CD4-positive, alpha-beta T cell treated with Interleukin-6 for 4 hours (primary cell): ENCODE results near the gene PTPRA.
"Not testable (repeated sequence)": the region's sequence is repeated elsewhere in the genome, so short reads cannot be mapped to it uniquely, and the experiment has no call there.

Source experiments
- DNase-seq: peaks from one replicate; pipeline ENCODE4 v3.0.0-alpha.2; 2020; ENCODE audit warnings: mixed read lengths

PTPRA gene

DNA sequence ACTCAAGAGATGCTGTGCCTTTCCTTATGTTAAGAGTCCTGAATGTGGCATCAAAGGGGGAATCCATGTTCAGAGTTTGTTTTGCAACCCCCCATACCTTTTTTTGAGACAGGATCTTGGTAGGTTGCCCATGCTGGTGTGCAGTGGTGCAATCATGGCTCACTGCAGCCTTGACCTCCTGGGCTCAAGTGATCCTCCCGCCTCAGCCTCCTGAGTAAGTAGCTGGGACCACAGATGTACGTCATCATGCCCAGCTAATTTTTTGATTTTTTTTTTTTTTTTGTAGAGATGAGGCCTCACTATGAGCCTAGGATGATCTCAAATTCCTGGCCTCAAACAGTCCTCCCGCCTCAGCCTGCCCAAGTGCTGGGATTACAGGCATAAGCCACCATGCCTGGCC is 16.5 kb downstream of the PTPRA start:
- DNase-seq = no peak

GRCh38 chr20:2890742-2891141 is 17.5 kb downstream of the PTPRA start:
- no peak for DNase-seq

- DNase-seq = no peak
Measured at GRCh38 chr20:2891343-2891742, 18.1 kb downstream of the PTPRA start.

- no peak for DNase-seq
Measured at GRCh38 chr20:2892376-2892775, 19.1 kb downstream of the PTPRA start.

DNA sequence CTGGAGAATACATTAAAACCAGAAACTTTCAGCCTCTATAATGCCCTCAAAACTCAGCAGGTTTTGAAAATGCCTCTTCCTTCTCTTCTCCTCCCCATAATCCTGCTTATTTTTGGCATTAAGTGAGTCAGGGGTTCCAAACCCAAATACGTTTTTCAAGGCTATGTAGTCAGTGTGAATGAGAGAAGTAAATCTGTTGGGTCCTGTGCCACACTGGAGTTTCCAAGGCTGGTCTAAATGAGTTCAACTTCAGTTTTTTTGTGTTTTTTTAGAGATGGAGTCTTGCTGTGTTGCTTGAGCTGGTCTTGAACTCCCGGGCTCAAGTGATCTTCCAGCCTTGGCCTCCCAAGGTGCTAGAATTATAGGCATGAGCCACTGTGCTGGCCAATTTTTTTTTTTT is 20.9 kb downstream of the PTPRA start:
- DNase-seq = no peak

DNA sequence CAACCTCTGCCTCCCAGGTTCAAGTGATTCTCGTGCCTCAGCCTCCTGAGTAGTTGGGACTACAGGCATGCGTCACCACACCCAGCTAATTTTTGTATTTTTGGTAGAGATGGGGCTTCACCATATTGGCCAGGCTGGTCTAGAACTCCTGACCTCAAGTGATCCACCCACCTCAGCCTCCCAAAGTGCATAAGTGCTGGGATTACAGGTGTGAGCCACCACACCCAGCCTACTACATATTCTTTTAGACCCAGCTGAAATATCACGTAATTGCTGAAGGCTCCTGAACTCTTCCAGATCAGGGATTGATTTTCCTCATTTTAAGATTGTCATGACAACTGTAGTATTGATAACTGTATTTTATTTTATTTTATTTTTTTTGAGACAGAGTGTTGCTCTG is 21.9 kb downstream of the PTPRA start:
- not testable (repeated sequence) for DNase-seq

DNA sequence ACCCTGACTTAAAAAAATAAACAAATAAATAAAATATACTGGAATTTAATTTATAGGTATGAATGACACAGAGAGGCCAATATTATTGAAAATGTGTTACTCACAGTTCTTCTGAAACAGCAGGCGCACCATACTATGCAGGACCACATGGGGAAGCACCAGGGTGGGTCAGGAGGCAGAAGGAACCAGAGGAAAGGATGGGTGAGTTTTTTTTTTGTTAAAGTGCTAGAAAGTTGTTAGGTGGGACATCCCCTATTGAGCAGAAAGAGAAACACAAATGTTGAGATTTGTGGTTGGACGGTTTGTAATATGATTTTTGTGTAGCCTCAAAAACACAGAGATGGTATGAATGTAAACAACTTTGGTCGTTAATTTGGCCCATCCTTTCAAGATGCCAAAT is 26.0 kb downstream of the PTPRA start:
- no peak for DNase-seq

GRCh38 chr20:2900845-2901592 is 27.7 kb downstream of the PTPRA start:
- DNase-seq = no peak

DNA sequence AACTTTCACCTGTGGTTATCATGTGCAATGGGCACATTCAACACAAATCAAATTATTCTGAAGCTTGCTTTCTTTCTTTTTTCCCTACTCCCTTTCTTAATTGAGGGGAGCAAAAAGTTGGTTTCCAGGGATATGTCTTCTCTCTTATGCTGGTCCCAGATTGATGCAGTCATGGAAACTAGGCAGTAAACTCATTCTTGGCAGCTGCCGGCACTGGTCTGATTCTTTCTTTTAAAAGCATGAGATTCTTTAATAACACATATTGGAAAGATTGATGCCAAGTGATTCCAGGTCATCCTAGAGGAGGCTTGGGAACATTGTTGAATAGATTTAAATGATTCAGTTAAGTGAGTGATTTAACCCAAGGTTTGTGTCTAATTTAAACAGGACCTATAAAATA is 29.0 kb downstream of the PTPRA start:
- DNase-seq = no peak

- no peak for DNase-seq
Measured at GRCh38 chr20:2902818-2903217, 29.5 kb downstream of the PTPRA start.

GRCh38 chr20:2903686-2904085 is 30.4 kb downstream of the PTPRA start:
- DNase-seq = no peak

GRCh38 chr20:2907519-2907918 is 34.2 kb downstream of the PTPRA start:
- DNase-seq = no peak

DNA sequence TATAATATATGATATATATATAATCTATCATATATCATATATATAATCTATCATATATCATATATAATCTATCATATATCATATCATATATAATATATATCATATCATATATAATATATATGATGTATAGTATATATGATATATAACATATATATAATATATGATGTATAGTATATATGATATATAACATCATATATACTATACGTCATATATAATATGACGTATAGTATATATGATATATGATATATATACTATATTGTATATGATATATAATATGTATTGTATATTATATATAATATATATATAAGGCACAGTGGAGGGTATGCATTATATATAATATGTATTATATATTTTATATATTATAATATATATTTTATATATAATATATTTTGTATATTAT is 36.7 kb downstream of the PTPRA start:
- DNase-seq = no peak

- no peak for DNase-seq
Measured at GRCh38 chr20:2911200-2911599, 37.9 kb downstream of the PTPRA start.

DNA sequence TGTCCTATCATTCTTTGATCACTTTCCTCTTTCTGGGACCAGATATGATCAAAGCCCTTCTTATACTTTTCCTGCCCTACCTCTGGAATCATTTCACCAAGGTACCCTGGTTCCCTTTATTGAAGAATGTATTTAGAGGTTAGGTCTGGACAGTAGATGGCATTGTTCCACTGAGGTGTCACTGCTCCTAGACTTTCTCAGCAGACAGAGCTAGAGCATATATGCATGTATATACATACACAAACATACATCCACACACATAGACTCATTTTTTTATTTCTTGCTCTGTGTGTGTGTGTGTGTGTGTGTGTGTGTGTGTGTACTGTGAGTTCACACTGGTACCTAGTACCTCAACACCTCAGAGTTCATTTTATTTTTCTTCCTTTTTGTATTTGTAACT is 40.9 kb downstream of the PTPRA start:
- DNase-seq = no peak

GRCh38 chr20:2917266-2917665 is 44.0 kb downstream of the PTPRA start:
- no peak for DNase-seq

DNA sequence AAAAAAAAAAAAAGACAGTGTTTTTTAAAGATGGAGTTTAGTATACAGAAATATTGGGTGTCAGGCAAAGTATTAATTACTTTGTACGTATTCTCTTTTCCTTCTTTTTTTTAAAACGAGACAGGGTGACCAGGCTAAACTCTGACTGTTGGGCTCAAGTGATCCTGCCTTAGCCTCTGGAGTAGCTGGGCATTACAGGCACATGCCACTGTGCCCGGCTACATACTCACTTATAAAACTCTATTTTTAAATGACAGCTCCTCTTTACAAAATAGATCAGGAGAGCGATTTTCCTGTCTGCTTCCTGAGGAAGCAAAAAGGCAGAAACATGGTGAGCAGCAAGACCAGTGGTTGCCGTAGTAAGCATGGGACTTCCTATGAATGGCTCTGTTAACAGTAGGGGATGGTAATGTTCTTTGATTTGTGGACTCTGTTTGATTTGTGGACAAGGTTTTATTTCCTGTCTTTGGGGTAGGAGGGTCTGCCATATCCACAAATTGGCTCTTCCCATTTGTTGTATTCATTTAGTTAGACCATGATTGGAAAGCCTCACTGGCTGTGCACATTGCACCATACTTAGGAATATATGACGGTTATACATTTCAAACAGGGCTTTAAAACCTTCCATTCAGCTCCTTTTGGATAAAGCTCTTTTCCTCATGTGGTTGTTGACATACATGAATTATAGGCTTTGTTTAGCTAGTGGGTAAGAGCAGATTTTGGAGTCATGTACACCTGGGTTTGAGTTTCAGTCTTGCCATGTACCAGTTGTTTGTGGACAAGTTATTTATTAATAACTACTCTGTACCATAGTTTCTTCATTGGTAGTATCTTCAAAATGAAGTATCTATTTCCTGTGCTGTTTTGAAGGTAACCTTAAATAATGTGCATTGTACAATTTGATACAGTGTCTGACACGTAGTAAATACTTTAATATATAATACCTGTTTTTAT is 45.1 kb downstream of the PTPRA start:
- no peak for DNase-seq

DNA sequence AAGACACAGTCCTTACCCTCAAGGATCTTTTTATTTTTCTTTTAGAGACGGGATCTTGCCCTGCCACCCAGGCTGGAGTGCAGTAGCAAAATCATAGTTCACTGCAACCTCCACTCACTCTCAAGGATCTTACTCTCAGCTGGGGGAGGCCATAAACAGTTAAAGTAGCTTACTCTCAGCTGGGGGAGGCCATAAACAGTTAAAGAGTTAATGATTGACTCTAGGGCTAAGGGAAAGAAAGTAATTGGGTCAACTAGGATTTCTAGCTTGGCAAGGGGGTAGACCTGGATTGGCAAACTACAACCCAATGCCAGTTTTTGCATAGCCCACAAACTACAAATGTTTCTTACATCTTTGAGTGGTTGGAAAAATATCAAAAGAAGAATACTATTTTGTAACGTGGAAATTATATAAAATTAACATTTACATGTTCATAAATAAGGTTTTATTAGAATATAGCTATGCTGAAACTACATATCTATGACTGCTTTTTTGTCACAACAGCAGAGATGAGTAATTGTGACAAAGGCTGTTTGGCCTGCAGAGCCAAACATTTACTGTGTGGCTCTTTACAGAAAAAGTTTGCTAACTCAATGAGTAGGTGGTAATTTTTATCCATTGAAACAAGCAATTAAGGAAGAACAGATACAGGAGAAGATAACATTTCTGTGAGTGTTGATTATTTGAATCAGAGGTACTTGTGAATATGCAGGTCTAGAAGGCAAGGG is 46.4 kb downstream of the PTPRA start:
- DNase-seq = no peak

- no peak for DNase-seq
Measured at GRCh38 chr20:2920473-2920872, 47.2 kb downstream of the PTPRA start.

DNA sequence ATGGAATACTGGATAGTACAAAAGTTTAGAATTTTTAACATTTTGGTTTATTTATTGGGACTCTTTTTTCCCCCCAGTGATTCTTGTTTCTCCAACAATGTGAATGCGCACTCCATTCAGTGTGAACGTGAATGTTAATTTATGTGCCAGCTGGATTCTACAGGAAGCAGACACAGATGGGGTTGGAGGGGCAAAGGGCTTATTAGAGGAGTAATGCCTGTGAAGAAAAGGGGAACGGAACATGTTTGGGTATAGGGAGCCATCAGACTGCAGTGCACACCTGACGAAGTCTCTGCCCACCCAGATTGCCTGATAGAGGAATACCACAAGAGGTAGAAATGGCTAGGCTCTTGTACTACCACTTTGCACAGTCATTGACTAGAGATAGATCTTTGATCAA is 48.2 kb downstream of the PTPRA start:
- DNase-seq = no peak

GRCh38 chr20:2922957-2923356 is 49.7 kb downstream of the PTPRA start:
- no peak for DNase-seq

GRCh38 chr20:2930538-2930937 is 57.3 kb downstream of the PTPRA start:
- DNase-seq = no peak

DNA sequence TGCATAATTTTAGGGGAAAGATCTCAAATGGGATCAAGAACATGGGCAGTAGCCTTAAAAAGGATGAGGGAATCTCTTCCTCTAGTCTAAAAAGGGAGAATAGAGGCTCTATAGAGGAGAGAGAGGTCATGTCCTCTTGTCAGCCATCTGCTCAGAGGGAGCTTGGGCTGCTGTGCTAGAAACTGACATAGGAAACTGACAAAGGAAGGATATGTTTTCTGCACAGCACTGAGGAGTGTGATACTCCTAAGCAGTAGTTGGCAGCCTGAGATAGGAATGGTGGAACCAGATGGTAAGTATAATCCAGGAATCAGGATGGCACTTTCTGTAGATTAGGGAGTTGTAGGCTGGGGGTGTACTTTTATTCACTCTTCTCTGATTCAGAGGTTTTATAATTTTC is 59.2 kb downstream of the PTPRA start:
- no peak for DNase-seq

DNA sequence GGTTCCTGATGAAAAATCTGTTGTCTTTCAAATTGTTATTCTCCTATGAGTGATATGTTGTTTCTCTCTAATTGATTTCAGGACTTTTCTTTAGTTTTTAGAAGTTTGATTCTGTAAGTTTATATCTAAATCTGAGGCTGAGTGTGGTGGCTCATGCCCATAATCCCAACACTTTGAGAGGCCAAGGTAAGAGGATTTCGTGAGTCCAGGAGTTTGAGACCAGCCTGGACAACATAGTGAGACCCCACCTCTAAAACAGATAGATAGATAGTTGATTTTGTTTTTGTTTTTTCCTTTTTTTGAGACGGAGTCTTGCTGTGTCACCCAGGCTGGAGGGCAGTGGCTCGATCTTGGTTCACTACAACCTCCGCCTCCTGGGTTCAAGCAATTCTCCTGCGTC is 64.6 kb downstream of the PTPRA start:
- no peak for DNase-seq
